ENCODE results near the gene CIAPIN1. TPM values are rescaled to one million over a fixed set of nuclear protein-coding genes. Genes with fewer than 3 reads are reported as not detected.

CIAPIN1 gene
- total and polyA plus RNA-seq, 2 of the 8 experiments (the other 6 are each of a cell fraction or from before 2014, with no cell fraction given) = 76.8 to 83.6 TPM

DNA sequence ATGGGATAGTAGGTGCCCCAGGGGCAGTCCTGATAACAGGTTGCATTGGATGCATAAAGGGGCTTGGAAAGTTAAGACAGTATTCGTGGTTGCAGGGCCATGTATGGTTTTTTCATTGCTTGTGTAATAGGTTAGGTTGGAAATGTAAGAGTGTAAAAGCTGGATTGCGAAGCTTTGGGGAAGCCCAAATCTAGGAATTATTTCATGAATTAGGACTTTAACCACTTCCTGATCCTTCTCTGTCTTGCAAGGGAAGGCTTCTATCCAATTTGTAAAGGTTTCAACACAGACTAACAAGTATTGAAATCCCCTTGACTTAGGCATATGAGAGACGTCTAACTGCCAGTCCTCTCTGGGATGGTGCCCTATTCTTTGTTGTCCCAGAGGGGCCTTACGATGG, 50.4 kb downstream of the CIAPIN1 start:
- no peaks in the 10 kb centered on the region for H3K79me1 ChIP-seq (ENCODE audit: low read depth, low read length)

More for the DNA sequence above, 50.4 kb downstream of the CIAPIN1 start:
- no peak overlapping the region for H2AFZ ChIP-seq (ENCODE audit: low read length)
- TF ChIP-seq CHD2 (IDR thresholded peaks at IDR 0.05; ENCODE audit: low read length) (no peak), JUND (IDR thresholded peaks at IDR 0.05; ENCODE audit: low read length) (no peak), BRCA1 (IDR thresholded peaks at IDR 0.05; ENCODE audit: low read depth, low read length) (no peak), CBX5 (IDR thresholded peaks at IDR 0.05; ENCODE audit: low read depth, low read length) (no peak), TBP (IDR thresholded peaks at IDR 0.05; ENCODE audit: low read depth, low read length) (no peak), CTBP2 (IDR thresholded peaks at IDR 0.05; ENCODE audit: borderline replicate concordance, insufficient read depth, insufficient read length, low read length) (no peak), SUZ12 (IDR thresholded peaks at IDR 0.05; ENCODE audit: low read length) (no peak), POU5F1 (IDR thresholded peaks at IDR 0.05; ENCODE audit: low read depth, low read length) (no peak), PHF8 (conservative IDR thresholded peaks at IDR 0.05; ENCODE audit: low read depth, low read length) (no peak), CHD1 (IDR thresholded peaks at IDR 0.05; ENCODE audit: low read depth, low read length) (no peak), KDM5A (IDR thresholded peaks at IDR 0.05; ENCODE audit: low read length) (no peak), RFX5 (IDR thresholded peaks at IDR 0.05; ENCODE audit: borderline replicate concordance, low read depth, low read length) (no peak), E2F6 (IDR thresholded peaks at IDR 0.05) (no peak)
- no peak overlapping the region for H2BK15ac ChIP-seq (ENCODE audit: low read length)
- H3K36me3 ChIP-seq (ENCODE audit: control insufficient read depth in 2 of 4, insufficient read depth in 4 of 4, low read length in 3 of 4) = no peaks in the 10 kb centered on the region
- H2AK5ac ChIP-seq (ENCODE audit: low read depth, low read length) = no peak overlapping the region
- H3K27ac ChIP-seq (ENCODE audit: low read depth, low read length) = no peak overlapping the region
- H2BK120ac ChIP-seq (replicated peaks; ENCODE audit: low read depth, low read length) = no peak overlapping the region
- H4K8ac ChIP-seq (ENCODE audit: extremely low read depth, insufficient read depth, low read length) = no peak overlapping the region
- no peak overlapping the region for H3K4me2 ChIP-seq (ENCODE audit: insufficient read depth in 1 of 2, low read depth in 2 of 2, low read length in 2 of 2)
- ChIA-PET POLR2A (ENCODE audit: partially characterized antibody) (no interaction called here), CTCF (ENCODE audit: partially characterized antibody) (interaction anchor here (1.6 to 12.3 kb wide), 2 partner anchors 21 to 50 kb away, joined by 3 to 71 read pairs; partner anchors contain the start of genes CIAPIN1 and COQ9)
- H4K5ac ChIP-seq (ENCODE audit: insufficient read length, low read depth, low read length) = no peak overlapping the region
- no peaks in the 10 kb centered on the region for H3K4me1 ChIP-seq (replicated peaks in 1 of 4; ENCODE audit: control insufficient read depth in 3 of 4, insufficient read depth in 4 of 4, low read length in 3 of 4)
- FAIRE-seq = no peak
- no peak overlapping the region for H3K14ac ChIP-seq (ENCODE audit: insufficient read length)
- H2BK5ac ChIP-seq (ENCODE audit: low read depth, low read length) = no peak overlapping the region
- H3K4ac ChIP-seq (replicated peaks; ENCODE audit: insufficient read length, low read depth, low read length) = no peak overlapping the region
- H3K9ac ChIP-seq (replicated peaks in 1 of 4; ENCODE audit: extremely low read depth in 1 of 4, low read depth in 3 of 4, low read length in 3 of 4) = no peak overlapping the region
- DNase-seq (ENCODE audit: low read depth in 1 of 2, low spot score in 2 of 2) = no peak
- H3K9me3 ChIP-seq (ENCODE audit: insufficient read depth in 2 of 2, low read depth in 1 of 2, low read length in 1 of 2) = no peaks in the 10 kb centered on the region
- no peaks in the 10 kb centered on the region for H3K23me2 ChIP-seq (ENCODE audit: low read depth, low read length)
- H4K20me1 ChIP-seq (replicated peaks in 1 of 2; ENCODE audit: control insufficient read depth in 1 of 2, insufficient read depth in 2 of 2, low read length in 2 of 2) = no peaks in the 10 kb centered on the region
- no peak overlapping the region for H2BK12ac ChIP-seq (ENCODE audit: low read depth, low read length)
- H4K91ac ChIP-seq (replicated peaks; ENCODE audit: insufficient read length, low read length) = no peak overlapping the region
- no peak overlapping the region for H3K18ac ChIP-seq (ENCODE audit: extremely low read depth, low read length)
- H3K27me3 ChIP-seq (replicated peaks in 1 of 4; ENCODE audit: control insufficient read depth in 3 of 4, extremely low read depth in 1 of 4, insufficient read depth in 3 of 4, low read length in 3 of 4) = no peaks in the 10 kb centered on the region
- H3K79me2 ChIP-seq (ENCODE audit: control insufficient read depth in 1 of 2, insufficient read depth in 2 of 2, low read length in 2 of 2) = no peaks in the 10 kb centered on the region
- H3K56ac ChIP-seq (replicated peaks; ENCODE audit: insufficient read length, low read depth, low read length) = no peak overlapping the region
- H3K4me3 ChIP-seq (ENCODE audit: extremely low read depth in 1 of 4, insufficient read depth in 2 of 4, low read depth in 3 of 4, low read length in 4 of 4) = no peak overlapping the region
- no peak overlapping the region for H2BK20ac ChIP-seq (ENCODE audit: low read length)
- no peak overlapping the region for H3K23ac ChIP-seq (ENCODE audit: insufficient read length)
- WGBS, 2 experiments (ENCODE audit: extremely low coverage in 1 of 2, insufficient coverage in 1 of 2, insufficient read length in 1 of 2, insufficient replicate concordance in 2 of 2, low coverage in 1 of 2, low lambda C conversion rate in 2 of 2, missing lambda C conversion rate in 1 of 2) = 81% methylated on average over 4 of the region's 4 CpGs; no CpG with 5 or more reads in 1 of the 2 experiments

All from H1 (cell line).